Endothelial cell of umbilical vein (primary cell): ENCODE data around the gene MAPK11. TPM values are rescaled to one million over a fixed set of nuclear protein-coding genes. Genes with fewer than 3 reads are reported as not detected.

Experiments used
- BruUV-seq: library from RNA; stranded (reverse); fragments of 400-500 nt; replicated peaks from 2 replicates; lab custom pipeline; 2021; lab: Mats Ljungman, UMichigan
- CTCF ChIA-PET: fragments of 300-600, 350-600 bp; sonication (Branson Sonifier 250); formaldehyde crosslinking; loops from one replicate; lab custom pipeline; 2021; ENCODE audit warnings: antibody characterized with exemption, inconsistent platforms; lab: Charles Lee
- POLR2A ChIA-PET: fragments of 300-600, 350-600 bp; sonication (Branson Sonifier 250); formaldehyde crosslinking; loops from one replicate; lab custom pipeline; 2021; ENCODE audit warnings: antibody characterized with exemption, inconsistent platforms; lab: Charles Lee
- DNase-seq: peaks from one replicate; pipeline ENCODE4 v3.0.0-alpha.2; 2011; ENCODE audit warnings: low read depth, low spot score
- FAIRE-seq: peaks from 2 replicates; lab custom pipeline; 2011; peaks lifted over from hg19 to GRCh38; lab: Jason Lieb, UNC
- H2AFZ ChIP-seq: 2 replicates; pipeline ENCODE4 v1.6.0; 2012; ENCODE audit warnings: low read depth, low read length, control low read depth, inconsistent platforms
- H3K27ac ChIP-seq: 2 replicates; pipeline ENCODE4 v1.5.1; 2011; ENCODE audit warnings: low read depth, mild to moderate bottlenecking, control low read depth, low read length, moderate library complexity; ENCODE audit not compliant: insufficient read depth
- H3K27me3 ChIP-seq, 2 experiments: 2 replicates each; pipeline versions ENCODE4 v1.6.0 to v1.6.1; 2011; ENCODE audit warnings: low read length in 2 of 2, mixed read lengths in 1 of 2; ENCODE audit not compliant: control insufficient read depth in 2 of 2, insufficient read depth in 2 of 2
- H3K36me3 ChIP-seq, 2 experiments: 2 replicates in 1 of 2; 3 replicates in 1 of 2; pipeline ENCODE4 v1.5.1; 2011; ENCODE audit warnings: low read length in 2 of 2, mild to moderate bottlenecking in 1 of 2, moderate library complexity in 1 of 2; ENCODE audit not compliant: control insufficient read depth in 2 of 2, insufficient read depth in 2 of 2; ENCODE audit errors: extremely low read depth in 1 of 2
- H3K4me1 ChIP-seq: 3 replicates; pipeline ENCODE4 v1.5.1; 2011; ENCODE audit warnings: mild to moderate bottlenecking, low read length; ENCODE audit not compliant: control insufficient read depth, insufficient read depth; ENCODE audit errors: extremely low read depth
- H3K4me2 ChIP-seq: 2 replicates; pipeline ENCODE4 v1.6.1; 2011; ENCODE audit warnings: low read length, control low read depth, mixed read lengths; ENCODE audit not compliant: insufficient read depth
- H3K4me3 ChIP-seq, 3 experiments: fragments of 200-600 bp in 1 of 3; sonication (generic), shearing (Covaris generic) in 1 of 3; replicated peaks in 1 of 3; 2 replicates each; pipeline ENCODE4 v1.5.1; 2011 to 2016; ENCODE audit warnings: control low read depth in 3 of 3, low read length in 3 of 3, mild to moderate bottlenecking in 2 of 3, inconsistent platforms in 1 of 3, low read depth in 1 of 3, moderate library complexity in 1 of 3; ENCODE audit not compliant: insufficient read depth in 1 of 3
- H3K79me2 ChIP-seq: 2 replicates; pipeline ENCODE4 v1.6.0; 2012; ENCODE audit warnings: low read length, inconsistent platforms; ENCODE audit not compliant: control insufficient read depth, insufficient read depth
- H3K9ac ChIP-seq: replicated peaks from 2 replicates; pipeline ENCODE3; 2011; ENCODE audit warnings: low read length, control low read depth; ENCODE audit not compliant: insufficient read depth; ENCODE audit errors: extremely low read depth
- H3K9me1 ChIP-seq: replicated peaks from 3 replicates; pipeline ENCODE4 v1.6.0; 2011; ENCODE audit warnings: mild to moderate bottlenecking, low read length; ENCODE audit not compliant: control insufficient read depth, insufficient read depth; ENCODE audit errors: extremely low read depth
- H3K9me3 ChIP-seq: replicated peaks from 2 replicates; pipeline ENCODE4 v1.5.1; 2012; ENCODE audit warnings: low read length, inconsistent platforms; ENCODE audit not compliant: control insufficient read depth, insufficient read depth
- H4K20me1 ChIP-seq: replicated peaks from 2 replicates; pipeline ENCODE3; 2011; ENCODE audit warnings: mild to moderate bottlenecking, low read length; ENCODE audit not compliant: control insufficient read depth, insufficient read depth; ENCODE audit errors: extremely low read depth
- CTCF ChIP-seq, 2 donors: IDR thresholded peaks; 1 replicate in 1 of 2; 2 replicates in 1 of 2; pipeline ENCODE4 v1.5.1; 2011; ENCODE audit warnings: low read length in 2 of 2, mild to moderate bottlenecking in 2 of 2, moderate library complexity in 2 of 2, control low read depth in 1 of 2, inconsistent platforms in 1 of 2, low read depth in 1 of 2; ENCODE audit not compliant: insufficient read depth in 1 of 2; ENCODE audit errors: extremely low read depth in 1 of 2
- EZH2 ChIP-seq: IDR thresholded peaks from 2 replicates; pipeline ENCODE4 v1.6.1; 2012; ENCODE audit warnings: borderline replicate concordance, low read depth, mild to moderate bottlenecking, moderate library complexity, low read length, inconsistent platforms; ENCODE audit not compliant: severe bottlenecking
- FOS ChIP-seq: IDR thresholded peaks from 2 replicates; pipeline ENCODE4 v1.6.1; 2011; ENCODE audit warnings: mild to moderate bottlenecking, low read length, moderate library complexity, borderline replicate concordance; ENCODE audit not compliant: insufficient read depth
- GATA2 ChIP-seq: IDR thresholded peaks from 2 replicates; pipeline ENCODE4 v1.7.0; 2011; ENCODE audit warnings: low read depth, mild to moderate bottlenecking, moderate library complexity, mixed read lengths, low read length; ENCODE audit not compliant: insufficient read length, insufficient read depth
- JUN ChIP-seq: IDR thresholded peaks from 2 replicates; pipeline ENCODE4 v1.6.1; 2011; ENCODE audit warnings: borderline replicate concordance, low read depth; ENCODE audit not compliant: insufficient read length, insufficient read depth
- MAX ChIP-seq: IDR thresholded peaks from 2 replicates; pipeline ENCODE4 v1.6.1; 2011; ENCODE audit not compliant: insufficient read depth, insufficient read length
- MYC ChIP-seq: IDR thresholded peaks from one replicate; pipeline ENCODE4 v1.6.1; 2011; ENCODE audit warnings: mild to moderate bottlenecking, low read depth, low read length
- POLR2A ChIP-seq: IDR thresholded peaks from 2 replicates; pipeline ENCODE4 v1.6.1; 2012; ENCODE audit warnings: low read depth, mild to moderate bottlenecking, control low read depth, low read length
- POLR2AphosphoS5 ChIP-seq: IDR thresholded peaks from 2 replicates; pipeline ENCODE4 v1.6.1; 2012; ENCODE audit warnings: low read depth, mild to moderate bottlenecking, control low read depth, low read length, moderate library complexity; ENCODE audit not compliant: insufficient read depth
- dilution Hi-C: fragments of 300-500 bp; cut with MboI; formaldehyde crosslinking; loops from one replicate; pipeline ENCODE4 v1.15.0; 2019; ENCODE audit warnings: low sequenced_read_pairs; ENCODE audit not compliant: extremely low pct_ligation_motif_present
- intact Hi-C: fragments of 100-400 bp; cut with micrococcal nuclease; formaldehyde crosslinking; loops from one replicate; pipeline ENCODE4 v1.10.0; 2022
- polyA plus RNA-seq, 4 experiments: library from polyadenylated mRNA; depleted of rRNA in 3 of 4; stranded (reverse) in 3 of 4; unstranded in 1 of 4; fragments of >200 nt; gene quantifications; 2 replicates each; pipeline versions ENCODE4 v1.2.1 to v1.2.3, GENCODE V29; 2011 to 2012; ENCODE audit warnings: missing spikeins in 1 of 4
- total RNA-seq: library from RNA; stranded (reverse); gene quantifications from 2 replicates; pipeline ENCODE4 v1.2.3, GENCODE V29; 2021

Gene MAPK11
- total and polyA plus RNA-seq, 2 donors (not counting 3 experiments of a cell fraction or from before 2014, with no cell fraction given): 22.8 to 26.3 TPM

GRCh38 chr22:50280708-50281383 lies 10.7 kb upstream of the MAPK11 start:
- intact Hi-C loops (no loop called here), dilution Hi-C loops (no loop called here)
- H3K27ac ChIP-seq: no peak overlapping the region
- no peak overlapping the region for H3K4me2 ChIP-seq
- FAIRE-seq (no peak), DNase-seq (no peak)
- no peak overlapping the region for H3K9ac ChIP-seq
- no peaks in the 10 kb centered on the region for H3K9me1 ChIP-seq
- H2AFZ ChIP-seq: no peak overlapping the region
- POLR2A ChIA-PET: no interaction called here
- no peaks in the 10 kb centered on the region for H4K20me1 ChIP-seq
- no peak overlapping the region for H3K4me3 ChIP-seq
- peaks cover 42 to 70% of the 10 kb centered on the region in 2 experiments for H3K36me3 ChIP-seq
- CTCF ChIA-PET: no interaction called here
- H3K4me1 ChIP-seq: peaks cover 2% of the 10 kb centered on the region
- no peaks in the 10 kb centered on the region for H3K79me2 ChIP-seq
- no peaks in the 10 kb centered on the region for H3K27me3 ChIP-seq
- no peaks in the 10 kb centered on the region for H3K9me3 ChIP-seq
- no TSS peak for BruUV-seq
- TF ChIP-seq EZH2: no peak
- no peak for TF ChIP-seq MAX
- no peak for TF ChIP-seq MYC
- no peak for TF ChIP-seq POLR2A
- no peak for TF ChIP-seq GATA2
- TF ChIP-seq JUN: no peak
- no peak for TF ChIP-seq FOS
- TF ChIP-seq CTCF (IDR thresholded peaks at IDR 0.05; ENCODE audit: extremely low read depth in 1 of 2, insufficient read depth in 1 of 2, low read depth in 1 of 2, low read length in 2 of 2): no peak
- TF ChIP-seq POLR2AphosphoS5: no peak
